Skeletal muscle satellite cell (primary cell): ENCODE results near the gene IMMP2L.

Experiments used
- H3K27me3 ChIP-seq: 2 replicates; pipeline ENCODE4 v1.7.0; 2013; ENCODE audit warnings: low read length; ENCODE audit not compliant: control insufficient read depth, insufficient read depth
- H3K36me3 ChIP-seq: 2 replicates; pipeline ENCODE4 v1.7.0; 2013; ENCODE audit warnings: mild to moderate bottlenecking, control low read depth, low read length; ENCODE audit not compliant: insufficient read depth
- H3K4me1 ChIP-seq: 2 replicates; pipeline ENCODE4 v1.7.0; 2013; ENCODE audit warnings: low read length; ENCODE audit not compliant: control insufficient read depth, insufficient read depth
- H3K4me2 ChIP-seq: 2 replicates; pipeline ENCODE4 v1.7.0; 2013; ENCODE audit warnings: mild to moderate bottlenecking, low read length
- H3K4me3 ChIP-seq: 2 replicates; pipeline ENCODE4 v1.7.0; 2013; ENCODE audit warnings: low read length
- H3K9ac ChIP-seq: 2 replicates; pipeline ENCODE4 v1.7.0; 2013; ENCODE audit warnings: mild to moderate bottlenecking, low read depth, low read length, moderate library complexity
- H3K9me3 ChIP-seq: replicated peaks from 2 replicates; pipeline ENCODE4 v1.7.0; 2013; ENCODE audit warnings: mild to moderate bottlenecking, control low read depth, low read length

IMMP2L gene

GRCh38 chr7:111159426-111159825, 402.9 kb downstream of the IMMP2L start:
- Histone ChIP-seq H3K9ac (no peak overlapping the region), H3K36me3 (no peaks in the 10 kb centered on the region), H3K27me3 (no peaks in the 10 kb centered on the region), H3K4me3 (no peak overlapping the region), H3K4me2 (no peak overlapping the region), H3K4me1 (peaks cover 29% of the 10 kb centered on the region), H3K9me3 (no peaks in the 10 kb centered on the region)

- H3K4me2 ChIP-seq = no peak overlapping the region
- no peaks in the 10 kb centered on the region for H3K27me3 ChIP-seq
- no peaks in the 10 kb centered on the region for H3K9me3 ChIP-seq
- peaks cover 3% of the 10 kb centered on the region for H3K4me1 ChIP-seq
- H3K36me3 ChIP-seq = no peaks in the 10 kb centered on the region
- H3K4me3 ChIP-seq = no peak overlapping the region
- H3K9ac ChIP-seq = no peak overlapping the region
Observed at GRCh38 chr7:111150709-111151108, 411.6 kb downstream of the IMMP2L start.

- Histone ChIP-seq H3K9me3 (no peaks in the 10 kb centered on the region), H3K4me1 (peaks cover 3% of the 10 kb centered on the region), H3K4me3 (no peak overlapping the region), H3K36me3 (no peaks in the 10 kb centered on the region), H3K27me3 (no peaks in the 10 kb centered on the region), H3K4me2 (no peak overlapping the region), H3K9ac (no peak overlapping the region)
Observed at GRCh38 chr7:111147708-111148533, 414.4 kb downstream of the IMMP2L start.

- Histone ChIP-seq H3K4me1 (peaks cover 3% of the 10 kb centered on the region), H3K4me3 (no peak overlapping the region), H3K4me2 (no peak overlapping the region), H3K36me3 (no peaks in the 10 kb centered on the region), H3K9me3 (no peaks in the 10 kb centered on the region), H3K9ac (no peak overlapping the region), H3K27me3 (no peaks in the 10 kb centered on the region)
Observed at GRCh38 chr7:111146136-111146535, 416.2 kb downstream of the IMMP2L start.

- Histone ChIP-seq H3K4me3 (no peak overlapping the region), H3K4me2 (no peak overlapping the region), H3K9ac (no peak overlapping the region), H3K27me3 (no peaks in the 10 kb centered on the region), H3K4me1 (peaks cover 3% of the 10 kb centered on the region), H3K9me3 (no peaks in the 10 kb centered on the region), H3K36me3 (no peaks in the 10 kb centered on the region)
Observed at GRCh38 chr7:111145472-111145871, 416.8 kb downstream of the IMMP2L start.

GRCh38 chr7:111140091-111140865, 422.0 kb downstream of the IMMP2L start:
- peaks cover 15% of the 10 kb centered on the region for H3K4me1 ChIP-seq
- H3K4me2 ChIP-seq = no peak overlapping the region
- H3K4me3 ChIP-seq = no peak overlapping the region
- H3K9me3 ChIP-seq = no peaks in the 10 kb centered on the region
- H3K27me3 ChIP-seq = no peaks in the 10 kb centered on the region
- H3K9ac ChIP-seq = no peak overlapping the region
- H3K36me3 ChIP-seq = no peaks in the 10 kb centered on the region

- peaks cover 15% of the 10 kb centered on the region for H3K4me1 ChIP-seq
- H3K9ac ChIP-seq = peak overlapping the region; percentile 37
- H3K27me3 ChIP-seq = no peaks in the 10 kb centered on the region
- peak overlapping the region; percentile 44 for H3K4me2 ChIP-seq
- H3K9me3 ChIP-seq = no peaks in the 10 kb centered on the region
- H3K4me3 ChIP-seq = no peak overlapping the region
- no peaks in the 10 kb centered on the region for H3K36me3 ChIP-seq
Observed at GRCh38 chr7:111138586-111138985, 423.7 kb downstream of the IMMP2L start.

GRCh38 chr7:111138193-111138569, 424.1 kb downstream of the IMMP2L start:
- Histone ChIP-seq H3K4me3 (peak overlapping the region; percentile 8), H3K4me1 (peaks cover 15% of the 10 kb centered on the region), H3K27me3 (no peaks in the 10 kb centered on the region), H3K4me2 (peak overlapping the region; percentile 44), H3K9ac (peak overlapping the region; percentile 37), H3K9me3 (no peaks in the 10 kb centered on the region), H3K36me3 (no peaks in the 10 kb centered on the region)

GRCh38 chr7:111137296-111138192, 424.7 kb downstream of the IMMP2L start:
- H3K4me2 ChIP-seq = peak overlapping the region; percentile 44
- no peak overlapping the region for H3K4me3 ChIP-seq
- H3K9ac ChIP-seq = peak overlapping the region; percentile 37
- H3K36me3 ChIP-seq = no peaks in the 10 kb centered on the region
- peaks cover 20% of the 10 kb centered on the region for H3K4me1 ChIP-seq
- H3K9me3 ChIP-seq = no peaks in the 10 kb centered on the region
- no peaks in the 10 kb centered on the region for H3K27me3 ChIP-seq

GRCh38 chr7:111132833-111133232, 429.5 kb downstream of the IMMP2L start:
- Histone ChIP-seq H3K36me3 (no peaks in the 10 kb centered on the region), H3K9ac (no peak overlapping the region), H3K9me3 (no peaks in the 10 kb centered on the region), H3K4me2 (no peak overlapping the region), H3K4me3 (no peak overlapping the region), H3K4me1 (peaks cover 11% of the 10 kb centered on the region), H3K27me3 (no peaks in the 10 kb centered on the region)

GRCh38 chr7:111129435-111129834, 432.9 kb downstream of the IMMP2L start:
- Histone ChIP-seq H3K36me3 (no peaks in the 10 kb centered on the region), H3K4me1 (peaks cover 6% of the 10 kb centered on the region), H3K9me3 (no peaks in the 10 kb centered on the region), H3K9ac (no peak overlapping the region), H3K4me2 (no peak overlapping the region), H3K27me3 (no peaks in the 10 kb centered on the region), H3K4me3 (no peak overlapping the region)
